Fibroblast of peridontal ligament (primary cell): ENCODE results near the gene MGAT3.
"Not testable (repeated sequence)": the region's sequence is repeated elsewhere in the genome, so short reads cannot be mapped to it uniquely, and the experiment has no call there.

Experiments used
- DNase-seq: peaks from one replicate; pipeline ENCODE4 v3.0.0-alpha.2; 2010; ENCODE audit errors: extremely low read depth

MGAT3 gene

DNA sequence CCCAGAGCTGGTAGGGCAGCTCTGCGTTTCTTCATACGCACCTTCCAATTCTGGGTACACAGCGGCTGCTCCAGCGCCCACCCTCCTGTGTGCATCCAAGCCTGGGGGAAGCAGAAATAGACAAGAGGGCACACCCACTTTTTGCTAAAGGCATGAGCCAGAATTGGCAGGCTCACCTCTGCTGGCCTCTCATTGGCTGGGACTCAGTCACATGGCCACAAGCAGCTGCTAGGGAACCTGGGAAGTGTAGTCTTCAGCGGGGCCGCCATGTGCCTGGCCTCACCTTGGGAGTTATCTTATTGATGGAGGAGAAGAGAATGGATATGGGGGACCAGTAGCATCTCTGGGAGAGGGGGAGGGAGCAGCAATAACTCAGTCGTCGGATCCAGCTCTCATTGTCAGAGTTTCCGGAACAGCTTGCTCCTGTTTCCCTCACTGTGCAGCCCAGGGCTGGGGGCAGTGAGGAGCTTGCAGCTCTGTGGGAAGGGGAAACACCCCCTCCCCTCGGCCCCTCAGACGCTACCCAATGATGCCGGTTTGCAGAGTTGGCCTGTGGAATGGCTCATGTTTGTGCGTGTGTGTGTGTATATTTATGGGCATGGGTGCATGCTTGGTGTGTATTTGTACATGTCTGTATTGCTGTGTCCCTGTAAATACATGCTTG, 33.5 kb downstream of the MGAT3 start:
- DNase-seq = peak; percentile 57

DNA sequence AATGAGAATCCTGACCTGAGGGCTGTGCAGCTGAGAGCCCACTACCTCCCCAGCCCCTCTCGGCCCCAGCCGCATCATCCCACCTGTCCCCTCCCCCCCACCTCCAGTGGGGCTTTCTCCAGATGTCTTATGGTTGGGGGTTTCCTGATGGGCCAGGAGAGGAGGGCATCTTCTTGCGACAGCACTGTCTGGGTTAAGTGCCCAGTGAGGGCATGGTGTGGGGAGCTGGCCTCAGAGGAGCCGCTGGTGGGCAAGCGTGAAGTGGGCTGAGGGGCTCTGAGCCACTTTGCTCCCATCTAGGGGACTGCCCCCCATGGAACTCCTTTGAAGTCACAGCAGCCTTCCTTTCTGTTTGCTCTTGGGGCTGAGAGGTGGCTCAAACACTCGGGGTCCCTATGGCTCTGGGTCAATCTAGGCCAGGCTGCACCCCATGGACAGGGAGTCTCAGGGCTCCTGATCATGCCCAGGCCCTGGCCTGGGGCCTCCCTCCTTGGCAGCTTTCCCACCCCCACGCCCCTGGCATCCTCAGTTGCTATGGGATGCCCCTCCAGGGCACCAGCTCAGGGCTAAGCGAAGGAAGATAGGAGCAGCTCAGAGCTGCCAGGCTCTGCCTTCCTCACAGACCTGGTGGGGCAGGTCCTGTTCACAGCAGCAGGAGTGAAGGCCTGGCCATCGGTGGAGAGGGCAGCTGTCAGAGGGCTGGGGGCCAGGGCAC, 34.3 kb downstream of the MGAT3 start:
- DNase-seq = no peak

DNA sequence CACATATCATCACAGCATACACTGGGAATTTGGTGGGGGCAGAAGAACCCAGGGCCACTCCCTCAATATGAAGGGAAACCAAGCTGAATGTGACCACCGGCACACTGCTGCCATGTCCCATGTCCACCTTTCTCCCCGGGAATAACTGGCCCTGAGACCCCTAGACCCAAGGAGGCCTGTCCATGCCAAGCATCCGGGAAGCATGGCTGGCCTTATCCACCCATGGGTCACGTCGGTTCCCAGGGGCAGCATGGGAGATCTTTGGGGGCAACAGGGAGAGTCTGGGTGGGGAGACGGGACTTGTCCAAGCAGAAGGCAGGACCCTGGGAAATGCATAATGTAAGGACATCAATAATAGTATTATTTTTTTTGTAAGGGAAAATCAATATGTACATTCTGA, 34.9 kb downstream of the MGAT3 start:
- DNase-seq = no peak

DNA sequence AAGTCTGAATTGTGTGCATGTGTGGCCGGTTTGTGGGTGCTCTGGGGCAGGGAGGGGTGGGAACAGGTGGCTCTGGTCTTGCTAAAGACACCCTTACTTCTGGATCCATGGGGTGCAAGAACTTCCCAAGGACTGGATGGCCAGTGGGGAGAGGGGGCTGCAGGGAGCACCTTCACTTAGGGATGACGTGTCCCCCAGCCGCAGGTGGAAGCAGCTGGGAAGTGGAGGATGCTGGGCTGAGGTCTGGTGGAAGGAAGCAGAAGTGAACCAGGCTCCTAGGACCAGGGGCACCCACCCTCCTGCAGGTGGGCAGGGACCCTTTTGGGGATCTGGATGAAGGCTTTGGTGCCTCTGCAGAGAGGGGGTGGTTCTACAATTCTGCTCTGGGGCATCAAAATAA, 35.4 kb downstream of the MGAT3 start:
- DNase-seq = no peak

DNA sequence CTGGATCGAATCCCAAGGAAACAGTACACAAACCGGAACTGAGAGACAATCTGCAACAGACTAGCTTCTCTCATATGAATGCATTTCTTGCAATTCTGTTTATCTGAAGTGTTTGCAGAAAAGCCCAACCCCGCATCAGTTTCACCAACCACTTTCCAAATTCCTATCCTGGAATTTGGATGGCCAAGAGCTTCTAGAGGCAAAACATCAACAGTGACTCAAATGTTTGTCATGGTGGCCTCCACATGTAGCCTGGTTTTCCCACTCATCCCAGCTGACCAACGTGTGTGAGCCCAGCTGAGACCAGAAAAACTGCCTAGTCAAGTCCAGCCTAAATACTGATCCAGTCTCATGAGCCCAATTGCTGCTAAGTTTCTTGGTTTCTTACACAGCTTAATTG, 36.9 kb downstream of the MGAT3 start:
- DNase-seq = peak; percentile 92

DNA sequence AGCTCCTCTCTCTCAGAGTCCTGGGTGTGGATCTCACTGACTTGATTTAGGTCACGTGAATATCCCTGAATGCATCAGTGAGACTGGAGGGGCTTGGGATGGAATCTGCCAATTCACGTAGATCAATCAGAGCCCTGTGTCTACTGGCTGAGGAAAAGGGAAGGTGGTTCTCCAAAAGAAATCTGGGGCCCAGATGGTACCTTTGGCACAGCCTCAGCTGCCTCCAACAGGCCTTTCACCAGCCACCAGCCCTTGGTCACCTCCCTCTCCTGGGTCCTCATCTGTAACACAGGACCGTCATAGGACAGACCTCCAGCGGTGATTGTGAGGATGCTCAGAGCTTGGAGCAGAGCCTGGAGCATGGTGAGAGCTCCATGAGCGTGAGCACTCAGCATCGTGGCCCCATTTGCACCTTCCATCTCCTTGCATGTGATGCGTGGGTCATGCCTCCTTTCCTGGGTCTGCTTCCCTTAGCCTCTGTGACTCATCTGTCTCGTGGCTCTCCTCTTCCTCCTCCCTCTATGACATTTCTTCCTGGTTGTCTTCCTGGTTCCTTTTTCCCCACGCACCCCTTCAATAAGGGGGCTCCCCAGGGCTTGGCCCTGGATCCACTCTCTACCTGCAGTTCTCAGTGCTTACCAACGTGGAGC, 37.8 kb downstream of the MGAT3 start:
- no peak for DNase-seq

DNA sequence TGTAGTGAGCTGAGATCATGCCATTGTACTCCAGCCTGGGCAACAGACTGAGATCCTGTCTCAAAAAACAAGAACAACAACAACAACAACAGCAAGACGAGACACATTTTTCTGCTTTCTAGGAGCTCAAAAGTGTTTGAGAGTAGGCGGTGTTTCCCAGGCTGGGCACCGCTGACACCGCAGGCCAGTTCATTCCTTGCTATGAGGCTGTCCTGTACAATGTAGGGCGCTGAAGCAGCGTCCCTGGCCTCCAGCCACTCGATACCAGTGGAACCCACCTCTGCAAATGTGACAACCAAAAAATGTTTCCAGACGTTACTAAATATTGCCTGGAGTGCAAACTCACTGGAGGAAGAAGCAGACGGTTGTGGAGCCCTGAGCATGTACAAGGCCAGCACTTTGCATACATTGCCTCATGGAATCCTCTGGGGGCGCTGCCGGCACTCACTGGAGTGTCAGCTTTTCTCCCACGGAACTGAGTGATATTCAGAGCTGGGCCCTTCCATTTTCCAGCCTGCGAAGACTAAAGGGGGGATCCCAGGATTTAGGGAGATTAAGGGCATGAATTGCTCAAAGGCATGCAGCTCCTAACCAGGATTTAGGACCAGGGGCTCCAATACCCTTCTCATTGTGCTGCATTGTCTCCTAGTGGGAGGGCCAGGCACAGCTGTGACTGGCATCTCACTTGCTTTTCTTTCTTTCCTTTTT, 39.5 kb downstream of the MGAT3 start:
- DNase-seq = peak; percentile 64

DNA sequence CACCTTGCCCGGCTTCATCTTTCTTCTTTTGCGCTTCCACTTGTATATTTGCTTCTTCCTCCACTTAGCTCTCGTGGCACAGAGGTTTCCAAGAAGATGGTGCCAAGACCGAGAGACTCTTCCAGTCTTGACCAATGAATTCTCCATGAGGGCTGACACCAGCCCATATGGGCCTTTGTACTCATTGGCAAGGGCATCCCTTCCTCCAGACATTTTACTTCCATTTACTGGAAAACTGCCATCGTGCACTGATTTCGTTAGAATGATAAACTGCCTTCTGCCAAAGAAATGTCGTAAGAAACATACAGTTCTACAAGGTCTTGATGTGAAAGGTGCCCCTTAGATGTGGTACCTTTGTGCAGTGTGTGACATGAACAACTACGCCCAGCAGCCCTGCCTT, 40.6 kb downstream of the MGAT3 start:
- DNase-seq = no peak

DNA sequence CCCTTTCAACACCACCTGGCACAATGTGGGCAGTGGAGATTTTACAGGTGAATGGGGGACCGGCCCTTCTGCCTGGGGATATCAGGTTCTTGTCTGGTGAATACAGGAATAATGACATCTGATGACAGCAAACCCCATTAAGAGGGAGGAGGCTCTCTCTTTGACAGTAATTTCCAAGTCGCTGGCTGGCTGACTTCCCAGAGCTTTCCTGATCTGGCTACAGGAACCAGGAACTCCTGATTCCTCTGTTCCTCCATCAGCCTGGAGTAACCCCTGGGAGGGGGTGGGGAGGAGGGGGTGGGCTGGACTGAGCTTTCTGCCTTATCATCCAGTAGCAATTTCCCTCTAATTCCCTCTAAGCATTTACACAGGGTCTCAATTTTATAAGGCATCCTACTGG, 41.6 kb downstream of the MGAT3 start:
- no peak for DNase-seq

DNA sequence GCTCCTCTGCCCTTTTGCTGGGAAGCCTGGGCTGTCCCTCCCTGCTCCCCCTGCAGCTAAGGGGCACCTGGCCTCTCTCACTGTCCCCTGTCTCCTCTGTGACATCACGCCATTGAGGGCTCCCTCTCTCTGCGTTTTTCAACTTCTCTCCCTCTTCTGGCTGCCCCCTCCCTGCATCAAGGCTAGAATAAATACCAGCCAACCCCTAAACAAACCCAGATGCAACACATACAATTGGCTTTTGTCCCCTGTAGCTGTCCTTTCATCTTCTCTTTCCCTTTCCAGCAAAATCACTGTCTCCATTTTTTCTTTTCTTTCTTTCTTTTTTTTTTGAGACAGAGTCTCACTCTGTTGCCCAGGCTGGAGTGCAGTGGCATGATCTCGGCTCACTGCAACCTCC, 42.0 kb downstream of the MGAT3 start:
- no peak for DNase-seq

DNA sequence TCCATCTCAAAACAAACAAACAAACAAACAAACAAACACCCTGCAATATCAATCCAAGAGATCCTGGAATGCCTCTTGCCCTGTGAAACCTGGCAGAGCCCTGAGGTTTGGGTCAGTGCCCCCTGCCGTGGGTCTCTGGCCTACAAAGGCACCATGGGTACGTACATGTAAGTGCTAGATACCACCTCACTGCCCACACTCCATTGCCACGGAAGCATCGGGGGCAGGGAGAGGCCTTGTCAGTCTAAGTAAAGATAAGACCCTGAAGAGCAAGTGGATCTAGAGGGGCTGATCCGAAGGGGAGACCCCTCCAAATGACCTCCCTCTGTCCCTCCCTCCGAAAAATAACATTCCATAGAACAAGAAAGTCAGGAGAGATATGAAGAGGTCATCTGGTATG, 43.3 kb downstream of the MGAT3 start:
- DNase-seq = no peak

DNA sequence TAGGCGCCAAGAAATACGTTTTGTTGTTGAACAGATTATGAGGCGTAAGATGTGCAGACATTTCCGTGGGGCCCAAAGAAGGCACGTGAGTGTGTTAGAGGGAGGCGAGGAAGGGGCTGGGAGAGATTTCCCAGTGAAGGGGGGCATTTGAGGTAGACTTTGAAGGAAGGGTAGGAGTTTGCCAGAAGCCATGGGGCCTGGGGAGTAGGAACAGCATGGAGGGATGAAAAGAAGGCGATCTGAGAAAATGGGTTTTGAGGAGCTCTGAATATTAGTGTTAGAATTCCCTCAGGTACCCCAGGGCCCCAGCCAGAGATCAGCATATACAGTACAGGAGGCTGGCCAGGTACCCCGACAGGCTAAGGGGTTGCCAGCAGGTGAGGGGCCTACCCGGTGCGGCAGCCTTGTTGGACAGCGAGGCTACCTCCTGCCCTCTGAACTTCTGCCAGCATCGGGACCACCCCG, 44.9 kb downstream of the MGAT3 start:
- DNase-seq = no peak

DNA sequence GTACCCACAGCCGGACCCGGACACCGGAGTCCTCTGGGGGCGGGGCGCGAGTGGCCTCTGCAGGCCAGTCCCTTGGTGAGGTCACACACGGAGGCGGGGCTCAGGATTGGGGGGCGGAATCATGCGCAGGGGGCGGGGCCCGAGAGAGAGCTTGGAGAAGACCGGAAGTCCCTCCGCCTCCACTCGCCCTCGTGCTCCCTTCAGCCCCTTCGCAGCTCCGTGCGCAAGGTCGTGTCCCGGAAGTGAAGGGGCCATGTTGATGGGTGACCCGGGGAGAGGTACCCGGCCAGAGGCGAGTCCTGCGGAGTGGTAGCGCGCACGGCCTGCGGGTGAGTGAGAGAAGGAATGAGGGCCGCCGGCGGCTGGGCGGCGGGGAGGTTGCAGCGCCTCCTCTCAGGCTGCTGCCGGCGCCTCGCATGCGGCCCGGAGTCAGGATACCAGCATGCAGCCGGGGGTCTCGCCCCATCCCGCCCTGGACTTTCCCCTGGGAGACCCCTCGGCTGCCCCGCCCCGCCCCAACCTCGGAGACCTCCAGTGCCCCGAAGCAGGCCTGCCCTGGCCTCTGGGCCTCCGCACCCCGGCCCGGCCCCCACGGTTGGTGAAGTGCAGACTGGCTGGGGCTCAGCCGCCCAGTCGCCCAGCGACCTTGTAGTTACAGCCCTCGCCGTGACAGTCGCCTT, 45.4 kb downstream of the MGAT3 start, which contains the start of gene MIEF1:
Gene MIEF1, plus strand, starts transcription at position 182 of the 680 bp plus-strand sequence. CDS start 9,005 bp downstream, outside the sequence.
- peak; percentile 92 for DNase-seq

DNA sequence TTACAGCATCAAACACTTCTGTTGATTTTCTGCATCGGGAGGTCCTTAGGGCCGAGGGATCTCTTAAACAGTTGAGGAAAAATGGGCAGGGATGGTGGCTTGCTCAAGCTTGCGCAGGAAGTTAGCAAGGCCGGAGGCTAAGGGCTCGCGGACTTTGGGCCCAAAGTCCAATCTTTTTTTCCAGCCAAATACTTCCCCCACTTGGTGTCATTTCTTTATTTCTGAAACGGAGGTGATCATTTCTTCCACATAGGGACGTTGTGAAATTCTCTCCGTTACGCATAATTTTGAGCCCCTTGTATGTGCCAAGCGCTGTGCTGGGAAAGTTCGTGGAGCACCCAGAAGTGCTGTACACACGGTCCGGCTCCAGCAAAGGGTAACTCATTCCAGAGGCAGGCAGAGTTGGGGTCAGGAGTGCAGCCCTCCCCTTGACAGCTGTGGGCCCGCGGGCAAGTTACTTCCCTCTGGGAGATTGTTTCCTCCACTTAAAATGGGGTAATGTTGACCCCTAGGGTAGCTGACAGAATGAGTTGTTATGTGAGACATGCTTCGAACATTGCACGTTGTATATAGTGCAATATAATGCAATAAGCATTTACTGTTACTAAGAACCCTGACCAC, 46.1 kb downstream of the MGAT3 start:
- peak; percentile 44 for DNase-seq

DNA sequence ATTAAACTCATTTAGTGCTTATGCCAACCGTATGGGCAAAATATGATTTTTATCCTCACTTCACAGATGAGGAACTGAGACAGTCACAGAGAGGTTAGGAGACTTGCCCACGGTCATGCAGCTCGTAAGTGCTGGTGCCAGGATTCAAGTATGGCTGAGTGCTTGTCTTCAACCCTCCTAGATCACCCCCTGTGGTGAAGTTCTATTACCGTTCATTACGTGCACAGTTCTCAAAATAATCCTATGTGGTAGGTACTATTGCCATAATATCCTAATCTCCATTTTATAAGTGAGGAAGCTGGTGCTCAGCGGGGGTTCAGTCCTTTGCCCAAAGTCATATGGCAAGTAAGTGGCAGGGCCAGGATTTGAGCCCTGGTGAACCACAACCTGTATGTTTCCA, 46.8 kb downstream of the MGAT3 start:
- DNase-seq = no peak

DNA sequence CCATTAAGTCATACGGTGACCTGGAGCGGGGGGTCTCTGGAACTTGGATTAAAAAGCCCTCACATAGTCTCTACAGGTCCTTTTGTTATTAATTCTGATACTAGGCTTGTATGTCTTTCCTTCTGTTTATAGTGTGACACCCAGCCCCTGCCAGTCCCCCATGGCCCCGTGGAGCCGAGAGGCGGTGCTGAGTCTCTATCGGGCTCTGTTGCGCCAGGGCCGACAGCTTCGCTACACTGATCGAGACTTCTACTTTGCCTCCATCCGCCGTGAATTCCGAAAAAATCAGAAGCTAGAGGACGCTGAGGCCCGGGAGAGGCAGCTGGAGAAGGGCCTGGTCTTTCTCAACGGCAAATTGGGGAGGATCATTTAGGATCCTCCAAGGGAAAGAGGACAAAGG, 47.3 kb downstream of the MGAT3 start:
- DNase-seq = no peak

DNA sequence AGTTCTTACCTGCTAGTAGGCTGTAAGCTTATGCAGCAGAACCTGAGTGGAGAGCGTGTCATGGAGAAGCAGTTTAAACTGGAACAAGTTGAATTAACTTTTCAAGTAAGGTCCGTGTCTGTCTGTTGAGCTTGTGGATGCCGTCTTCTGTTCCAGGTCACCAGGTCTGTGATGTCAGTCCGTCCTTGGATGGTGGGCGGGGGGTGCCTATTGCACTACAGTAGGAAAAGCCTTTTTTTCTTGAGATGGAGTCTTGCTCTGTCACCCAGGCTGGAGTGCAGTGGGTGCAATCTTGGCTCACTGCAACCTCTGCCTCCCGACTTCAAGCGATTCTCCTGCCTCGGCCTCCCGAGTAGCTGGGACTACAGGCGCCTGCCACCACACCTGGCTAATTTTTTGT, 50.2 kb downstream of the MGAT3 start:
- not testable (repeated sequence) for DNase-seq

DNA sequence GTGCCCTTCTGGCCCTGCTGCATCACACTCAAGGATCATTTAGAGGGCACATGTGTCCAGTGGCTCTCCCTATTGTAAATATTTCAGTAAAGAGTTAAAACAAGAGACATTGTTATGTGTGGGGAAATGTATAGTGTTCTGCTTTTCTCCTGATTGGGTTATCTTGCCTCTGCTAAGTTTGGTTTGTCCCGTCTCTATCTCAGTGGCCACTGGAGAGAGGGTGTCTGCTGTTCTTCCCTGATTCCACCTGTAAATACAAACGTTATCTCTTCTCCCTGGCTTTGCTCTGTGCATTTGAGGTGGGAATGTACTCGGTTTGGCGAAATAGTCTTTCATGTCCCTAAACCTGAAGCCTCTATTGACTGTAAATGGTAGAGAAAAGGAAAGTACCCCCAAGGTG, 51.6 kb downstream of the MGAT3 start:
- no peak for DNase-seq

DNA sequence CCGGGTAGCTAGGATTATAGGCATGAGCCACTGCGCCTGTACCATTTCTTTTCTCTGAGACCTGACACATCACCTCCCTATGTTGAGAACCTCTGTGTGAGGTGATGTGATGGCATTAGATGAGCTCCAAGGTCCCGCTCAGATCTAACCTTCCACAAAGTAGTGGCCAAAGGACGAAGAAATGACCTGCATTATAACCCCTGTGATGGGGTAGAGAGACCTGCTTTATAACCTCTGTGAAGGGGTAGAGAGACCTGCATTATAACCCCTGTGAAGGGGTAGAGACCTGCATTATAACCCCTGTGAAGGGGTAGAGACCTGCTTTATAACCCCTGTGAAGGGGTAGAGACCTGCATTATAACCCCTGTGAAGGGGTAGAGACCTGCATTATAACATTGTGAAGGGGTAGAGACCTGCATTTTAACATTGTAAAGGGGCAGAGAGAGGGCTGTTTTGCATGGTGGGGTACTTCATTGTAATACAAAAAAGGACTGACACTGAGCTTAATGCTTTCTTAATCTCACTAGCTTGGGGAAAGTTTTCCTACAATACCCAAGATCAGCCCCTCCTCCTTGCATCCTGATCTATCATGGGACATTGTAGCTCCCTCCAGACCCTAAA, 53.8 kb downstream of the MGAT3 start:
- DNase-seq = no peak

DNA sequence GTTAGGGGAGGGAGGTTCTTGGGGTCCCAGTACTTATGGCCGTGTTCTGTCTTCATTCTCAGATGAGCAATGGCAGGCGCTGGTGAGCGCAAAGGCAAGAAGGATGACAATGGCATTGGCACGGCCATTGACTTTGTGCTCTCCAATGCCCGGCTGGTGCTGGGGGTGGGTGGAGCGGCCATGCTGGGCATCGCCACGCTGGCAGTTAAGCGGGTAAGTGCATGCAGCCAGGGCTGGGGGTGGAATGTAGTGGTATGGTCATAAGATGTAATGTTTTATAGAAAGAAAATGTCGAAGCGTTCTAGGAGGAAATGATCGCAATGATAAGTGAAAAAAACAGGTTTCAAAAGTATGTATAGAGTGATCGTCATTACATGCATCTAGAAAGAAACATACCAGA, 54.4 kb downstream of the MGAT3 start:
- no peak for DNase-seq

DNA sequence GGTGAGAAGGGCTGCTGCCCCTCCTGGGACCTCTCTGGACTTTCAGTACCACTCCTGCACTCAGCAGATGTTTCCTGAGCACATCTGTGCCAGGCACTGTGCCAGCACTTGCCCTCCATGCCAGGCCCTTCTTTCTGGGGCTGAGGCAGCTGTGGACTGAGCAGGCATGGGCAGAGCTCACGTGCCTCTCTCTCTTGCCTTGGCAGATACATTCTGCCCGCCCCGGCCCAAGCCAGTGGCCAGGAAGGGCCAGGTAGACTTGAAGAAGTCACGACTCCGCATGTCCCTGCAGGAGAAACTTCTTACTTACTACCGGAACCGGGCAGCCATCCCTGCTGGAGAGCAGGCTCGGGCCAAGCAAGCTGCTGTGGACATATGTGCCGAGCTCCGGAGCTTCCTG, 55.2 kb downstream of the MGAT3 start:
- no peak for DNase-seq
